ENCODE results near the gene ABL2. TPM values are rescaled to one million over a fixed set of nuclear protein-coding genes. Genes with fewer than 3 reads are reported as not detected.
A peak's percentile ranks its signal among the peaks of the same experiment; 100 is the strongest.

ABL2 gene
- total RNA-seq, 1 donor from 2014 or later: 9.0 TPM

- intact Hi-C loops (cut with micrococcal nuclease): no loop called here
These were observed 121.5 kb downstream of the ABL2 start for GRCh38 chr1:179107706-179108629.

DNA sequence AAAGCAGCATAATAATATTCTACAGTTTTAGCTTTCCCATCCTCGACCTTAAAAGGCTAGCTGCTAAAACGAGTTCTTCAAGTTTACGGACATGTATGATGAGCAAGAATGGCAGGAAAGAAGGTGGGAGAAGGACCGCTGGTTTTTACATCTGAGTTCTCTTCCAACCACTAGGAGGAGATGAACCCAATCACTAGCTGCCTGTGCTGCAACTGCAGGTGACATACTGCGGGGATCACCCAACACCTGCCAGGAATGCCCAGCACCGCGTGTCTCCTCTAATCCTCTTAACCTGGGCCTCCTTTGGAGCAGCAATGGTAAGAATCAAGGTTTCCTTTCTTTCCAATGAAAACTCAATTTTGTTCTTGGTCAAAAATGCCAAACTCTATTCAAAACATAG lies 124.1 kb downstream of the ABL2 start:
- Histone ChIP-seq H3K27me3 (ENCODE audit: low read depth) (no peaks in the 10 kb centered on the region), H3K36me3 (peaks cover 38% of the 10 kb centered on the region), H3K4me3 (no peak overlapping the region), H3K4me1 (peaks cover 28% of the 10 kb centered on the region), H3K27ac (replicated peaks) (no peak overlapping the region), H3K9me3 (replicated peaks) (no peaks in the 10 kb centered on the region)
- no peak for DNase-seq
- TF ChIP-seq CTCF (IDR thresholded peaks at IDR 0.05; ENCODE audit: borderline replicate concordance): peak; percentile 39
- intact Hi-C loops (cut with micrococcal nuclease): no loop called here

More at GRCh38 chr1:179107706-179108629, 121.5 kb downstream of the ABL2 start:
- Histone ChIP-seq H3K36me3 (peaks cover 62% of the 10 kb centered on the region), H3K4me3 (no peak overlapping the region), H3K27ac (replicated peaks) (no peak overlapping the region), H3K4me1 (peaks cover 28% of the 10 kb centered on the region), H3K27me3 (ENCODE audit: low read depth) (no peaks in the 10 kb centered on the region), H3K9me3 (replicated peaks) (no peaks in the 10 kb centered on the region)
- no peak for TF ChIP-seq CTCF (IDR thresholded peaks at IDR 0.05; ENCODE audit: borderline replicate concordance)
- no peak for DNase-seq

DNA sequence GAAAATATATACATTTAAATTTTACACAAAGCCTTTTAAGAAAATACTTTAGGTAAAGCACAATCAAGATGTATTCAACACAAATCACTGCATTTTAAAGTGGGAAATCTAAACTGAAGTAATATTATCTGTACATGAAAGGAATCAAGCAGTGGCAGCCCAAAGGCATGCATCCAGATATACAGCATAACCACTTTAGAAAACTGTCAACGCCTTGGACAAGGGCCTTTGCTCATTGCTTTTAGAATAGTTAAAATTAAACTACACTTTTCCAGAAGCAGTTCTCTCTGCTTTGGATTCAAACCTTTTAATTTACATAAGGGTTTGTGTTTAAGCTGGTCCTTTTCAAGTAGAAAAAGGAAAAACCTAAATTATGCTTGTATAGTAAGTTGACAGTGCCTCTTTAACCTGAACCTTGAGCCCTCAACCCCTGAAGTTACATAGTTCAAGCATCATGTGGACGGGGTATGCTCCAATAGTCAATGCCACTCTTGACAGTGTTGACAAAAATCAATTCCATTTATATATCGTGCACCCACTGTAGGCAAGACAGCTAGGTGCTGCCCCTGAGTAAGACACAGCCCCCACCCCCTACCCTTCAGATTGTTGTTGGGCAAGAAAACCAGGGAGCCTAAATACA lies 124.7 kb downstream of the ABL2 start:
- Histone ChIP-seq H3K9me3 (replicated peaks) (no peaks in the 10 kb centered on the region), H3K4me1 (peaks cover 28% of the 10 kb centered on the region), H3K27ac (replicated peaks) (no peak overlapping the region), H3K36me3 (peaks cover 32% of the 10 kb centered on the region), H3K4me3 (no peak overlapping the region), H3K27me3 (ENCODE audit: low read depth) (no peaks in the 10 kb centered on the region)
- intact Hi-C loops (cut with micrococcal nuclease): no loop called here
- DNase-seq: no peak
- no peak for TF ChIP-seq CTCF (IDR thresholded peaks at IDR 0.05; ENCODE audit: borderline replicate concordance)

DNA sequence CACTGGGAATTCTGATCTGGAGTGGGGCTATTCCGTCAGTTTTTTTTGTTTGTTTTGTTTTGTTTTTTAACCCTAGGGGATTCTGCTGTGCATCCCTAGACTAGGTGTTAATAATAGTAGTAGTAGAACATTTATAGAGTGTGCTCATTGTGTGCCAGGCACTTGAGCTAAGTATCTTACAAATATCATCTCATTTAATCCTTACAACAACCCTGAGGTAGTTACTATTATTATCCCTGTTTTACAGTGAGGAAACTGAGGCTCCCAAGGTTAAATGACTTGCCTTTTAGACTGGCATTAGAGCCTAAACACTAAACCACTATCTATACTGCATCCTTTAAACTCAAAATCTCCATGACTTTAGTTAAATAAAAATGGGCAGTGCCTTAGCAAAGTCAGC lies 125.5 kb downstream of the ABL2 start:
- no peak for DNase-seq
- TF ChIP-seq CTCF (IDR thresholded peaks at IDR 0.05; ENCODE audit: borderline replicate concordance): no peak
- Histone ChIP-seq H3K27me3 (ENCODE audit: low read depth) (no peaks in the 10 kb centered on the region), H3K9me3 (replicated peaks) (no peaks in the 10 kb centered on the region), H3K27ac (replicated peaks) (no peak overlapping the region), H3K36me3 (peaks cover 24% of the 10 kb centered on the region), H3K4me1 (peaks cover 28% of the 10 kb centered on the region), H3K4me3 (no peak overlapping the region)
- intact Hi-C loops (cut with micrococcal nuclease): no loop called here

- Histone ChIP-seq H3K27me3 (ENCODE audit: low read depth) (no peaks in the 10 kb centered on the region), H3K36me3 (peaks cover 13% of the 10 kb centered on the region), H3K9me3 (replicated peaks) (no peaks in the 10 kb centered on the region), H3K4me3 (no peak overlapping the region), H3K27ac (replicated peaks) (no peak overlapping the region), H3K4me1 (peaks cover 15% of the 10 kb centered on the region)
- no peak for TF ChIP-seq CTCF (IDR thresholded peaks at IDR 0.05; ENCODE audit: borderline replicate concordance)
- intact Hi-C loops (cut with micrococcal nuclease): no loop called here
- no peak for DNase-seq
These were observed 127.9 kb downstream of the ABL2 start for GRCh38 chr1:179101566-179101965.

Data from left ventricle myocardium inferior (tissue), 1 donor.